Daoy (cell line): ENCODE data around the gene FOXP4. TPM values are rescaled to one million over a fixed set of nuclear protein-coding genes. Genes with fewer than 3 reads are reported as not detected.

Experiments used
- DNase-seq: peaks from one replicate; pipeline ENCODE4 v3.0.0-alpha.2; 2015; ENCODE audit warnings: low read depth
- total RNA-seq: library from RNA; depleted of rRNA; stranded (reverse); fragments of >200 nt; shearing (Covaris generic); gene quantifications from 2 replicates; pipeline ENCODE4 v1.2.3, GENCODE V29; 2014

The FOXP4 gene
- total RNA-seq, 1 experiment from 2014 or later, result 3.7 TPM

GRCh38 chr6:41519745-41520699, 26.2 kb upstream of the FOXP4 start:
- DNase-seq, result no peak

- DNase-seq, result no peak
Measured at GRCh38 chr6:41522780-41523548, 23.2 kb upstream of the FOXP4 start.

GRCh38 chr6:41523915-41524633, 22.1 kb upstream of the FOXP4 start:
- DNase-seq, result no peak

GRCh38 chr6:41524634-41525011, 21.6 kb upstream of the FOXP4 start:
- no peak for DNase-seq

GRCh38 chr6:41527721-41528408, 18.3 kb upstream of the FOXP4 start:
- DNase-seq, result peak; percentile 50

DNA sequence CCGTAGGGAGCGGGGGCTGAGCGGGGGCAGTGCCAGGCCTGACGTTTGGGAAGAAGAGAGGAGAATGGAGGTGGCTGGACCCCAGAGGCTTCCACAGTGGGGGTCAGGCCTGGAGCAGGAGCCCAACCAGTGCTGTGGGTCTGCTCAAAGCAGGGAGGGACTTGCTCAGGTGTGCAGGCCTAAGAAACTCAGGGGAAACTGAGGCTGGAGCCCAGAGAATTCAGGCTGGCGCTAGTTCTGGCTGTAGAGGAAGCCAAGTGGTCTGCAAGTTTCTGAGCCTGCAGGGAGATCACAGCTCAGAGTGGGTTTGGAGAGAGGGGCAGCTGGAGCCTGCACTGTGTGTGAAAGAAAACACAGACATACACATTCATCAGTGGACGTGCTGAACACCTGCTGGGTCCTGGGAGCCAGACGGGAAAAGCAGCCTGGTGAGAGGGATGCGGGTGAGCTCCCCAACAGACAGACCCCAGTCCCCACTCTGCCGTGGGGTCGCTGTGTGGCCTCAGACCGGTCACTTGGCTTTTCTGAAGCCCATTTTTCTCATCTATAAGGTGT, 17.7 kb upstream of the FOXP4 start:
- DNase-seq, result no peak

DNA sequence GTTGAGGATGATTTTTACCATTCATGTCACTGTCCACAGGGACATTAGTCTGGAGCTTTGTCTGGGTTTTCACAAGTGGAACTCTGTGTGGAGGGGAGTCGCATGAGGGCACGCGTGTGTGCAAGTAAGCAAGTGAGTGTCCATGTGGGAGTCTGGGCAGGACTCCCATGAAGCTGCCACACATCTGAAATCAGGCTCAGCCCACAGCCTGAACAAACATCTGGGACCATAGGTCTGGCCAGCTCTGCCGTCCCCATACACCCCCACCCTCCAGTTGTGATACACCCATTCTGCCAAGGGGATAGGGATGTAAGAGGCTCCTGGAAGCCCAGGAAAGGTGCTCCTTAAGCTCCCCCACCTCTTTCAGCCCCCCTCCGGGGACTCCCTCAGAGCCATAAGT, 17.1 kb upstream of the FOXP4 start:
- DNase-seq, result no peak

DNA sequence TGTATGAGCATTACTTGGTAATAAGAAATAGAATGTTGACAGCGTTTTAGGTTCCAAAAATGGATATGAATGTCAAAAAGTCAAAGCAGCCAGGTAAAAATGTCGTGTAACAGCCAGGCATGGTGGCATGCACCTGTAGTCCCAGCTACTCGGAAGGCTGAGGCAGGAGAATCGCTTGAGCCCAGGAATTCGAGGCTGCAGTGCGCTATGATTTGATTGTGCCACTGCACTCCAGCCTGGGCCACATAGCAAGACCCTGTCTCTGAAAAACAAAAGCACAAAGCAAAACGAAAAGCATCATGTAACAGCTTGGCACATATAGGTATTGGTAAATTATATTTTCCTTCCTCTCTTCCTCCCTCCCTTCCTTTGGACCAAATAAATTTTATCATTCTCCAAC, 16.2 kb upstream of the FOXP4 start:
- no peak for DNase-seq

DNA sequence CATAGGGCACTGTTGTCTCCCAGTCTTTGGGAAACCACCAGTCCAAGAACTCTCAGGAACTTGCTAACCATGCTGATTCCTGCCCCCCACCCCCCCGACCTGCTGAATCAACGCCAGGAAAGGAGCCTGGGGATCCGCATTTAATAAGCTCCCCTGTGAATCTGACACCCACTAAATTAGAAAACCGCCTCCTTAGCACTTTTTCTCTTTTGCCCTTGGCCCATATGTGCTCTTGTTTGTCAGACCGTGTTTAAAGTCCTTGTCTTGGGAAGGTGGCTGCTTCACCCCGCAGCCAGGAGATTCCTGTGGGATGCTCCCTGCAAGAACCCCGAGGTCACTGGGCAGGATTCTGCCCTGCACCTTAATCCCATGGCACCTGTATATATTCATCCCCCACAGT, 15.7 kb upstream of the FOXP4 start:
- no peak for DNase-seq

- DNase-seq, result no peak
Measured at GRCh38 chr6:41531016-41531415, 15.2 kb upstream of the FOXP4 start.

GRCh38 chr6:41531591-41532582, 14.3 kb upstream of the FOXP4 start:
- DNase-seq, result peak; percentile 68

DNA sequence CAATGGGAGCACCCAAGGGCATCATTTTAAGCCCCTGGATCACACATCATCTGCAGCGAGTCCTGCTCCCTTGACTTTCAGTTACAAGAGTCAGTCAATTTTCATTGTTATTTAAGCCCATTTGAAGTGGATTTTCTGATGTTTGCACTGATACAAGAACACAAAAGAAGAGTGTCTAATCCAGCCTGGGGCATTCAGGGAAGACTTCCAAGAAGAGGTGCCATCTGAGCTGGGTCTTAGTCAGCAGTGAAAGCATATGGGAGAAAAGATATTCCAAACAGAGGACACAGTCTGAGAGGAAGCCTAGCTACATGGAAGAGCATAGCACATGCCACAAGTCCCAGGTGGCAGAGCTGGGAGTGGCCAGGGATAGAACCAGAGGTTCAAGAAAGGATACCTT, 10.4 kb upstream of the FOXP4 start:
- DNase-seq, result no peak

GRCh38 chr6:41536795-41537758, 9.1 kb upstream of the FOXP4 start:
- DNase-seq, result peak; percentile 56

DNA sequence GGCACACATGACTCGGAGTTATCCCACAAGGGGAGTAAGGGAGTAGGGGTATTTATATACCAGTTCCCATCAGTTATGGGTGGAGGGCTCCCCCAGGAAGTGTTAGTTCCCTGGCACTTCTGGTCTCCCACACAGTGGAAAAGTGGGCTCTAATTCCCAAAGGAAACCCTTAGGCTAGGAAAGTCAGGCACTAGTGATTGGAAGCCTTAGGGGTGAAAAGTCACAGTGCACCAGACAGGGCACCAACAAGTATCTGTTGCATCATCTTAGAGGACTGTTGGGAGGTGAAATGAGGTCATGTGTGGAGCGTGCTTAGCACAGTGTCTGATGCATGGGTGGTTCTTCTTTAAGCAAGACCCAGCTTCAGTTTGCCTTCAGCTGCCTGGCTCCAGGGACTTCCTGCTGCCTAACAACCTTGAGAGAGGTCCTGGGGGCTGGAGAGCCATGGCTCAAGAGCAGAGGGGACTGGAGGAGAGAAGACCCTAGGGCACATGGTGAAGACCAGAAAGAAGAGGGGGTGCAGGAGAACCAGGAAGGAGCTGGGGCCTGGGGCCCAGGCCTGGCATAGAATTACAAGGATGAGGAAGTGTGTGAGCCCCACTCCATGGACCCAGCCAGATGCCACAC, 7.5 kb upstream of the FOXP4 start:
- no peak for DNase-seq

DNA sequence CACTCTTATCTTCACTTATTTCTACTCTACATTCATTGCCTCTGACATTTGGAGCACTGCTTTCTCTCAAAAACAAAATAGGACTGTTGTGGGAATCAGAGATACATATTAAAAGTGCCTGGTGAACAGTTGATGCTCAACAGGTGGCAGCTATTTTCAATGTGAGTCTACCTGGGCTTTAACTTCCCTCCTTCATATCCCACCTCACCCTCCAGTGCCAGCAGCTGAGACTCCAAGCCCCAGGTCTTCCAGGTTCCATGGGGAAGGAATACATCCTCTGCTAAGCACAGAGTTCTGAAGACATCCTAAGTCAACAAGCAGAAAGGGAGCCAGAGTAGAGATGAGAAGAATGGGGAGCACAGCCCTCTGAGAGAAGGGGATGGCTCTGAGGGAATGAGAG, 7.0 kb upstream of the FOXP4 start:
- DNase-seq, result no peak

- no peak for DNase-seq
Measured at GRCh38 chr6:41541364-41541763, 4.8 kb upstream of the FOXP4 start.

DNA sequence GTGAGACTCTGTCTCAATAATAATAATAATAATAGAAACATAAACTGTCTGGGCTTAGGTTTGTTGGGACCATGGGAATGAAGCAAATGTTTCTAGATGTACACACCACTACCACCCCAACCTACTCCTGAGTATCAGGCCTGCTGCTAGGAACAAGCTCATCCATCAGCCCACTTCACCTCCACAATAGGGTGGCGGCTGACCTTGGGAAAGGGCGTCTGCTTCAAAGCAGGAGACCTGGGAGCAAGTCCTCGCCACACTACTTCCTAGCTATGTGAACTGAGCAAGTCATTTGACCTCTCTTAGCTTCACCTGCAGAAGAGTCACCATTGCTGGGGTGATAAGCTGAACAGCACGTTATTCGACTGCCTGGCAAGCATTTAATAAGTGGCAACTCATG, 3.1 kb upstream of the FOXP4 start:
- DNase-seq, result no peak

DNA sequence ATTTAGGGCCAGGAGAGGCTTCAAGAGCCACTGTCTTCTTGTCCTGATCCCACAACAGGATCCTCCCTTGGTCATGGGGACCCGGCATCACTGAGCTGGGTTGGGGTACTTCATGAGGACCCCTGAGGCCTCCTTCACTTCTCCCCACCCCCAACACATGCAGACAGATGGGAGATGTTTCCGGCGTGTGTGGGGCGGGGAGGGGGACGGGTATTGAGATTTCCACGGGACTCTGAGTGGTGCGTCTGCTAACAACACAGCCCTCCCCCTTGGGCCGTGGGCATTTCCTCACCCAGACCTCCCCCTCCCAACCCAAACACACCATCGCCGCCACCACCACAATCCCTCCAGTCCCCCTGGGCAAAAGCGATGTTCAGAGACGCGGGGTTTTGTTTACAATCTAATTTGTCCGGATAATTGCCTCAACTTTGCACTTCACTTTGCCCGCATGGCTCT, 906 bp upstream of the FOXP4 start:
- no peak for DNase-seq
